Thyroid gland (tissue), 4 donors: ENCODE results near the gene STAG1.

Source experiments
- POLR2A ChIP-seq, 2 donors: fragments of 450-650 bp; IDR thresholded peaks; one replicate each; pipeline ENCODE4 v1.6.1; 2017; ENCODE audit warnings: antibody characterized with exemption in 2 of 2, mild to moderate bottlenecking in 2 of 2, moderate library complexity in 1 of 2
- TF ChIP-seq, protein P1 (sequence below), 6 experiments: fragments of 200-600 bp in 3 of 6; fragments of 450-650 bp in 3 of 6; sonication (generic) in 3 of 6; IDR thresholded peaks; one replicate each; pipeline ENCODE4 v1.5.1; 2016 to 2019; ENCODE audit warnings: antibody characterized with exemption in 6 of 6, mild to moderate bottlenecking in 2 of 6, inconsistent platforms in 1 of 6, moderate library complexity in 1 of 6

DNA sequence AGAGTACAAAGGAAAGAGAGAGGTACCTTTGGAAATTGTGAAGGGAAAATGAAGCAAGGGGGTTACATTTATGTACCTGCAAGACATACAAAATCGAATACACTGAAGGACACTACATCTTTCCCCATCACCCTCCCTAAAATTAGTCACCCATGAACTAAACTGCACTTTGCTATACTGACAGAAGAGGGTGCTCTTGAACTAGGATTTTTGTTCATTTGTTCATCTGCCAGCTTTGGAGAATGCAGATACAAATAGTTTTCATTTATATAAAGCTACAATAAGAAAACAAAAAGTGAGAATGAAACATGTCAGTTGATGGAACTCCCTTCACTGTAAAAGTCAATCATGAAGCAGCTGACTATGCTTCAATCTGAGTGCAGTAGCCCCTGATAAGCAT, 446.3 kb downstream of the STAG1 start:
- no peak for TF ChIP-seq POLR2A (IDR thresholded peaks at IDR 0.05)
- TF ChIP-seq, protein P1, sequence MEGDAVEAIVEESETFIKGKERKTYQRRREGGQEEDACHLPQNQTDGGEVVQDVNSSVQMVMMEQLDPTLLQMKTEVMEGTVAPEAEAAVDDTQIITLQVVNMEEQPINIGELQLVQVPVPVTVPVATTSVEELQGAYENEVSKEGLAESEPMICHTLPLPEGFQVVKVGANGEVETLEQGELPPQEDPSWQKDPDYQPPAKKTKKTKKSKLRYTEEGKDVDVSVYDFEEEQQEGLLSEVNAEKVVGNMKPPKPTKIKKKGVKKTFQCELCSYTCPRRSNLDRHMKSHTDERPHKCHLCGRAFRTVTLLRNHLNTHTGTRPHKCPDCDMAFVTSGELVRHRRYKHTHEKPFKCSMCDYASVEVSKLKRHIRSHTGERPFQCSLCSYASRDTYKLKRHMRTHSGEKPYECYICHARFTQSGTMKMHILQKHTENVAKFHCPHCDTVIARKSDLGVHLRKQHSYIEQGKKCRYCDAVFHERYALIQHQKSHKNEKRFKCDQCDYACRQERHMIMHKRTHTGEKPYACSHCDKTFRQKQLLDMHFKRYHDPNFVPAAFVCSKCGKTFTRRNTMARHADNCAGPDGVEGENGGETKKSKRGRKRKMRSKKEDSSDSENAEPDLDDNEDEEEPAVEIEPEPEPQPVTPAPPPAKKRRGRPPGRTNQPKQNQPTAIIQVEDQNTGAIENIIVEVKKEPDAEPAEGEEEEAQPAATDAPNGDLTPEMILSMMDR (IDR thresholded peaks at IDR 0.05) = peak in 1 of 6 experiments; percentile 22
